ENCODE results near the gene TMEM143.

- no peak for TF ChIP-seq CTCF (IDR thresholded peaks at IDR 0.05; ENCODE audit: low read depth, low read length, poor library complexity, severe bottlenecking)
- no peak for TF ChIP-seq EZH2phosphoT487 (IDR thresholded peaks at IDR 0.05; ENCODE audit: borderline replicate concordance, low read length)
Observed at GRCh38 chr19:48325265-48325910, 38.4 kb downstream of the TMEM143 start, which contains the start of gene EMP3.
